Keratinocyte (primary cell): ENCODE measurements around the gene DOCK3.

Source experiments
- CTCF ChIP-seq, 3 experiments: IDR thresholded peaks in 1 of 3; conservative IDR thresholded peaks in 1 of 3; optimal IDR thresholded peaks in 1 of 3; 2 replicates in 2 of 3; 3 replicates in 1 of 3; pipeline versions ENCODE3 to v1.5.1; 2011; ENCODE audit warnings: low read length in 3 of 3, mild to moderate bottlenecking in 3 of 3, moderate library complexity in 2 of 3, control low read depth in 1 of 3, inconsistent platforms in 1 of 3; ENCODE audit not compliant: insufficient read depth in 2 of 3; ENCODE audit errors: extremely low read depth in 1 of 3
- EZH2 ChIP-seq: IDR thresholded peaks from one replicate; pipeline ENCODE4 v1.6.1; 2012; ENCODE audit warnings: inconsistent platforms, mild to moderate bottlenecking, low read length, moderate library complexity

GRCh38 chr3:50658831-50659230 lies 15.9 kb upstream of the DOCK3 start:
- TF ChIP-seq CTCF (optimal IDR thresholded peaks at IDR 0.05 in 1 of 3, IDR thresholded peaks at IDR 0.05 in 1 of 3, conservative IDR thresholded peaks at IDR 0.05 in 1 of 3; ENCODE audit: extremely low read depth in 1 of 3, insufficient read depth in 2 of 3, low read length in 3 of 3) (no peak), EZH2 (no peak)
